ENCODE data around the gene SPINK14.

SPINK14 gene

GRCh38 chr5:148168246-148168645, at the start of gene SPINK14:
SPINK14 (plus strand) TSS chr5:148168546; CDS start chr5:148169733, 1,187 bp downstream.
- no peak for DNase-seq (ENCODE audit: low read depth)

- DNase-seq (ENCODE audit: low read depth): no peak
These were observed 48.0 kb upstream of the SPINK14 start for GRCh38 chr5:148120317-148120716.

- no peak for DNase-seq (ENCODE audit: low read depth)
These were observed 42.7 kb upstream of the SPINK14 start for GRCh38 chr5:148125641-148126040.

GRCh38 chr5:148135091-148136048, 33.0 kb upstream of the SPINK14 start:
- DNase-seq (ENCODE audit: low read depth): no peak

- DNase-seq (ENCODE audit: low read depth): no peak
These were observed 27.5 kb upstream of the SPINK14 start for GRCh38 chr5:148140846-148141245.

GRCh38 chr5:148141645-148142044, 26.7 kb upstream of the SPINK14 start:
- DNase-seq (ENCODE audit: low read depth): no peak

- no peak for DNase-seq (ENCODE audit: low read depth)
These were observed 22.4 kb upstream of the SPINK14 start for GRCh38 chr5:148145916-148146315.

- DNase-seq (ENCODE audit: low read depth): no peak
These were observed 21.9 kb upstream of the SPINK14 start for GRCh38 chr5:148146487-148146886.

GRCh38 chr5:148147415-148147814, 20.9 kb upstream of the SPINK14 start:
- no peak for DNase-seq (ENCODE audit: low read depth)

- DNase-seq (ENCODE audit: low read depth): no peak
These were observed 16.5 kb upstream of the SPINK14 start for GRCh38 chr5:148151872-148152271.

- DNase-seq (ENCODE audit: low read depth): no peak
These were observed 15.6 kb upstream of the SPINK14 start for GRCh38 chr5:148152781-148153180.

GRCh38 chr5:148156609-148157008, 11.7 kb upstream of the SPINK14 start:
- DNase-seq (ENCODE audit: low read depth): no peak

GRCh38 chr5:148162038-148162437, 6.3 kb upstream of the SPINK14 start:
- no peak for DNase-seq (ENCODE audit: low read depth)

- no peak for DNase-seq (ENCODE audit: low read depth)
These were observed 5.0 kb upstream of the SPINK14 start for GRCh38 chr5:148163345-148163744.

GRCh38 chr5:148166550-148167283, 1.6 kb upstream of the SPINK14 start:
- no peak for DNase-seq (ENCODE audit: low read depth)

- no peak for DNase-seq (ENCODE audit: low read depth)
These were observed 4.0 kb downstream of the SPINK14 start for GRCh38 chr5:148172377-148172776.

- no peak for DNase-seq (ENCODE audit: low read depth)
These were observed 8.1 kb downstream of the SPINK14 start for GRCh38 chr5:148176480-148176879.

GRCh38 chr5:148177207-148177606, 8.9 kb downstream of the SPINK14 start:
- DNase-seq (ENCODE audit: low read depth): no peak

- no peak for DNase-seq (ENCODE audit: low read depth)
These were observed 11.0 kb downstream of the SPINK14 start for GRCh38 chr5:148179234-148179824.

GRCh38 chr5:148186248-148187003, 18.1 kb downstream of the SPINK14 start:
- no peak for DNase-seq (ENCODE audit: low read depth)

- no peak for DNase-seq (ENCODE audit: low read depth)
These were observed 22.7 kb downstream of the SPINK14 start for GRCh38 chr5:148191010-148191409.

- DNase-seq (ENCODE audit: low read depth): no peak
These were observed 24.9 kb downstream of the SPINK14 start for GRCh38 chr5:148193202-148193601.
